HepG2 (cell line): ENCODE measurements around the gene ABO. TPM values are rescaled to one million over a fixed set of nuclear protein-coding genes. Genes with fewer than 3 reads are reported as not detected.

ENCODE experiments used
- ATAC-seq: fragments of 200-7000 bp; cut with Tn5 transposase; 3 replicates; pipeline ENCODE4 v1.9.1; 2020; ENCODE audit warnings: mild to moderate bottlenecking, moderate library complexity
- BruUV-seq: library from RNA; stranded (reverse); fragments of 400-500 nt; replicated peaks from 2 replicates; lab custom pipeline; 2021; lab: Mats Ljungman, UMichigan
- CTCF ChIA-PET: fragments of 300-600 bp; formaldehyde crosslinking; extraction: SDS; loops from one replicate; lab custom pipeline; 2021; ENCODE audit warnings: low total read pairs, inconsistent platforms, low intra/inter-chr PET ratio; lab: Yijun Ruan, JAX
- POLR2A ChIA-PET: fragments of 350-600 bp; sonication (Branson Sonifier 250); formaldehyde crosslinking; loops from one replicate; lab custom pipeline; 2020; ENCODE audit warnings: antibody characterized with exemption, inconsistent platforms; lab: Yijun Ruan, JAX
- DNase-seq: peaks from one replicate; pipeline ENCODE4 v3.0.0-alpha.2; 2015; ENCODE audit warnings: low spot score
- FAIRE-seq: peaks from 3 replicates; lab custom pipeline; 2011; peaks lifted over from hg19 to GRCh38; lab: Jason Lieb, UNC
- H2AFZ ChIP-seq: one replicate; pipeline ENCODE4 v1.6.1; 2011; ENCODE audit warnings: low read length, inconsistent platforms
- H3K27ac ChIP-seq: fragments of 300-600 bp; 3 replicates; pipeline ENCODE4 v1.8.0; 2011; ENCODE audit warnings: mixed run types, mild to moderate bottlenecking, mixed read lengths, low read length, inconsistent platforms; ENCODE audit not compliant: insufficient read depth; ENCODE audit errors: extremely low read length
- H3K27me3 ChIP-seq, 2 experiments: fragments of 200-600 bp in 1 of 2; 2 replicates in 1 of 2; 3 replicates in 1 of 2; pipeline versions ENCODE4 v1.6.0 to v1.8.0; 2011; ENCODE audit warnings: low read length in 2 of 2, mild to moderate bottlenecking in 2 of 2, moderate library complexity in 2 of 2, inconsistent platforms in 1 of 2; ENCODE audit not compliant: insufficient read depth in 2 of 2, control insufficient read depth in 1 of 2
- H3K36me3 ChIP-seq, 2 experiments: fragments of 200-600 bp in 1 of 2; replicated peaks in 1 of 2; 2 replicates in 1 of 2; 3 replicates in 1 of 2; pipeline versions ENCODE4 v1.5.1 to v1.8.0; 2011; ENCODE audit warnings: low read length in 2 of 2, inconsistent platforms in 1 of 2; ENCODE audit not compliant: insufficient read depth in 2 of 2, control insufficient read depth in 1 of 2
- H3K4me1 ChIP-seq: 2 replicates; pipeline ENCODE4 v1.5.1; 2012; ENCODE audit warnings: low read length, inconsistent platforms; ENCODE audit not compliant: insufficient read depth
- H3K4me2 ChIP-seq: 2 replicates; pipeline ENCODE4 v1.6.0; 2011; ENCODE audit warnings: low read depth, low read length, inconsistent platforms
- H3K4me3 ChIP-seq, 3 experiments: fragments of 200-600 bp in 1 of 3; sonication (generic), shearing (Covaris generic) in 1 of 3; replicated peaks in 1 of 3; 2 replicates each; pipeline ENCODE4 v1.5.1; 2011 to 2016; ENCODE audit warnings: low read length in 3 of 3, inconsistent platforms in 2 of 3, low read depth in 2 of 3, mild to moderate bottlenecking in 2 of 3, control low read depth in 1 of 3, mixed read lengths in 1 of 3; ENCODE audit not compliant: insufficient read depth in 1 of 3
- H3K79me2 ChIP-seq: one replicate; pipeline ENCODE4 v1.6.1; 2011; ENCODE audit warnings: low read length, inconsistent platforms; ENCODE audit not compliant: insufficient read depth
- H3K9ac ChIP-seq: 2 replicates; pipeline ENCODE4 v1.6.0; 2011; ENCODE audit warnings: mild to moderate bottlenecking, low read depth, low read length, inconsistent platforms; ENCODE audit not compliant: insufficient read depth
- H3K9me3 ChIP-seq: 2 replicates; pipeline ENCODE4 v1.5.1; 2012; ENCODE audit warnings: mild to moderate bottlenecking, low read length
- H4K20me1 ChIP-seq: 2 replicates; pipeline ENCODE4 v1.6.0; 2011; ENCODE audit warnings: inconsistent platforms, mild to moderate bottlenecking, low read length, moderate library complexity; ENCODE audit not compliant: insufficient read depth
- GATAD1 ChIP-seq: IDR thresholded peaks from 2 replicates; pipeline ENCODE4 v1.6.1; 2016; ENCODE audit warnings: missing genetic modification reagents, missing compliant biosample characterization
- SMC3 ChIP-seq: IDR thresholded peaks from 2 replicates; pipeline ENCODE4 v1.6.1; 2011; ENCODE audit warnings: low read length, improper control_type of control experiment
- THAP9 ChIP-seq: sonication (generic); formaldehyde crosslinking; IDR thresholded peaks from 2 replicates; pipeline ENCODE4; 2020; ENCODE audit warnings: missing genetic modification reagents, mild to moderate bottlenecking, borderline replicate concordance
- YY1 ChIP-seq: IDR thresholded peaks from 2 replicates; pipeline ENCODE4 v1.6.1; 2011; ENCODE audit warnings: low read length, low read depth, moderate library complexity, mild to moderate bottlenecking; ENCODE audit not compliant: insufficient read depth, insufficient replicate concordance
- ZHX2 ChIP-seq, 2 experiments: sonication (generic) in 1 of 2; formaldehyde crosslinking in 1 of 2; IDR thresholded peaks; 2 replicates each; pipeline versions ENCODE4 v1.6.1 to v1.9.0; 2014 to 2022; ENCODE audit warnings: antibody characterized with exemption in 1 of 2, borderline replicate concordance in 1 of 2, inconsistent platforms in 1 of 2, low read depth in 1 of 2, missing genetic modification reagents in 1 of 2
- ZNF329 ChIP-seq: sonication (generic); formaldehyde crosslinking; IDR thresholded peaks from 2 replicates; pipeline ENCODE4 v1.9.0; 2021; ENCODE audit warnings: low read depth, mild to moderate bottlenecking, missing genetic modification reagents
- ZNF484 ChIP-seq: sonication (generic); formaldehyde crosslinking; IDR thresholded peaks from 2 replicates; pipeline ENCODE4 v1.5.1; 2020; ENCODE audit warnings: mild to moderate bottlenecking, low read depth, missing genetic modification reagents, borderline replicate concordance
- WGBS: methylation state at CpG from one replicate; pipeline ENCODE4 v1.1.6; 2017; ENCODE audit warnings: low lambda C conversion rate; 5-methylcytosine and 5-hydroxymethylcytosine counted together
- in situ Hi-C: cut with HindIII; loops from 2 replicates; pipeline ENCODE4 v1.10.0; 2017; ENCODE audit warnings: low pct_unique_long_range_greater_than_20kb; ENCODE audit not compliant: extremely low pct_ligation_motif_present
- intact Hi-C: fragments of 100-400 bp; cut with micrococcal nuclease; formaldehyde crosslinking; loops from one replicate; pipeline ENCODE4 v1.10.0; 2022; ENCODE audit not compliant: unreplicated experiment
- polyA plus RNA-seq, 8 experiments: library from polyadenylated mRNA; depleted of rRNA in 3 of 8; stranded (reverse) in 7 of 8; unstranded in 1 of 8; fragments of >200 nt; fragmentation: Illumina TruSeq in 4 of 8; extraction: Trizol in 4 of 8; gene quantifications; 2 replicates each; pipeline versions ENCODE4 v1.2.1 to v1.2.3, GENCODE V29; 2011 to 2016; ENCODE audit warnings: low read depth in 4 of 8, missing spikeins in 1 of 8, mixed read lengths in 1 of 8; ENCODE audit not compliant: insufficient read depth in 1 of 8
- total RNA-seq, 5 experiments: library from RNA; depleted of rRNA; stranded (reverse); fragments of >200 nt; fragmentation: Illumina TruSeq; extraction: Trizol; gene quantifications; 2 replicates each; pipeline ENCODE4 v1.2.3, GENCODE V29; 2016; ENCODE audit warnings: low read depth in 1 of 5

Gene ABO
- total and polyA plus RNA-seq, 2 of the 13 experiments (the other 11 are each of a cell fraction or from before 2014, with no cell fraction given): not detected

- intact Hi-C loops: no loop called here
- in situ Hi-C loops: no loop called here
These were observed 41.1 kb downstream of the ABO start for GRCh38 chr9:133233681-133234432.

More at GRCh38 chr9:133233681-133234432, 41.1 kb downstream of the ABO start:
- H3K4me2 ChIP-seq: no peak overlapping the region
- BruUV-seq: no TSS peak
- no peak overlapping the region for H3K4me3 ChIP-seq
- H3K27me3 ChIP-seq: peaks cover 2 to 5% of the 10 kb centered on the region in 2 experiments; a peak in 1 of 5 replicates
- TF ChIP-seq ZNF329 (no peak), ZNF484 (CRISPR knock-in tag) (no peak), YY1 (no peak), GATAD1 (CRISPR knock-in tag) (no peak), ZHX2 (IDR thresholded peaks at IDR 0.05; ENCODE audit: low read depth) (no peak), ZHX2 (CRISPR knock-in tag; IDR thresholded peaks at IDR 0.05; ENCODE audit: borderline replicate concordance) (no peak), SMC3 (no peak), THAP9 (no peak)
- TF ChIP-seq, all 625 proteins: peak for 0
- no peak overlapping the region for H3K9ac ChIP-seq
- ChIA-PET POLR2A (no interaction called here), CTCF (no interaction called here)
- H3K36me3 ChIP-seq: no peaks in the 10 kb centered on the region
- no peaks in the 10 kb centered on the region for H4K20me1 ChIP-seq
- no peak for ATAC-seq
- no peaks in the 10 kb centered on the region for H3K9me3 ChIP-seq
- H3K27ac ChIP-seq: no peak overlapping the region
- no peak for FAIRE-seq
- no peak overlapping the region for H2AFZ ChIP-seq
- no peaks in the 10 kb centered on the region for H3K79me2 ChIP-seq
- DNase-seq: no peak
- H3K4me1 ChIP-seq: peaks cover 16% of the 10 kb centered on the region
- 53% methylated on average over 17 of the region's 32 CpGs for WGBS
